Motor neuron (in vitro differentiated cells): ENCODE measurements around the gene PGS1. TPM values are rescaled to one million over a fixed set of nuclear protein-coding genes. Genes with fewer than 3 reads are reported as not detected.
A peak's percentile ranks its signal among the peaks of the same experiment; 100 is the strongest.
"Not testable (repeated sequence)": the region's sequence is repeated elsewhere in the genome, so short reads cannot be mapped to it uniquely, and the experiment has no call there.

ENCODE experiments used
- ATAC-seq, 8 experiments: fragments of 200-7000 bp; cut with Tn5 transposase; replicated peaks in 6 of 8; 2 replicates each; pipeline ENCODE4 v1.8.0; 2021; ENCODE audit warnings: mild to moderate bottlenecking in 8 of 8, moderate library complexity in 8 of 8
- H3K27ac ChIP-seq, 2 donors: fragments of 250-450 bp; sonication (Bioruptor Pico); 2 replicates each; pipeline ENCODE4 v1.9.0; 2021; ENCODE audit warnings: antibody characterized with exemption in 2 of 2, mild to moderate bottlenecking in 2 of 2, moderate library complexity in 1 of 2
- H3K4me1 ChIP-seq, 2 donors: fragments of 250-450 bp; sonication (Bioruptor Pico); replicated peaks in 1 of 2; 2 replicates each; pipeline ENCODE4 v1.6.1; 2021; ENCODE audit warnings: antibody characterized with exemption in 2 of 2, mild to moderate bottlenecking in 2 of 2, moderate library complexity in 1 of 2
- H3K4me3 ChIP-seq, 5 donors: fragments of 250-450 bp; sonication (Bioruptor Pico); 2 replicates each; pipeline ENCODE4 v1.9.0; 2021; ENCODE audit warnings: antibody characterized with exemption in 5 of 5, mild to moderate bottlenecking in 5 of 5, moderate library complexity in 4 of 5
- WGBS, 10 experiments: fragments of 450-650 bp; shearing (Covaris generic); methylation state at CpG; one replicate each; pipeline ENCODE4 v1.0.0; 2022; 5-methylcytosine and 5-hydroxymethylcytosine counted together
- in situ Hi-C, 9 experiments: fragments of 400-800 bp; cut with MboI; loops; one replicate each; pipeline ENCODE4 v1.15.0; 2021; ENCODE audit warnings: low sequenced_read_pairs in 9 of 9, low pct_unique_long_range_greater_than_20kb in 2 of 9; ENCODE audit not compliant: unreplicated experiment in 9 of 9
- total RNA-seq, 8 experiments: library from RNA; unstranded; fragments of 300-600 nt; gene quantifications; 2 replicates each; pipeline versions ENCODE4 v1.2.3 to v1.2.4, GENCODE V29; 2022

PGS1 gene, protein sequence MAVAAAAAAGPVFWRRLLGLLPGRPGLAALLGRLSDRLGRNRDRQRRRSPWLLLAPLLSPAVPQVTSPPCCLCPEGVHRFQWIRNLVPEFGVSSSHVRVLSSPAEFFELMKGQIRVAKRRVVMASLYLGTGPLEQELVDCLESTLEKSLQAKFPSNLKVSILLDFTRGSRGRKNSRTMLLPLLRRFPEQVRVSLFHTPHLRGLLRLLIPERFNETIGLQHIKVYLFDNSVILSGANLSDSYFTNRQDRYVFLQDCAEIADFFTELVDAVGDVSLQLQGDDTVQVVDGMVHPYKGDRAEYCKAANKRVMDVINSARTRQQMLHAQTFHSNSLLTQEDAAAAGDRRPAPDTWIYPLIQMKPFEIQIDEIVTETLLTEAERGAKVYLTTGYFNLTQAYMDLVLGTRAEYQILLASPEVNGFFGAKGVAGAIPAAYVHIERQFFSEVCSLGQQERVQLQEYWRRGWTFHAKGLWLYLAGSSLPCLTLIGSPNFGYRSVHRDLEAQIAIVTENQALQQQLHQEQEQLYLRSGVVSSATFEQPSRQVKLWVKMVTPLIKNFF
- 10 to 100 TPM; 15.0 to 43.8 (median 22.0) TPM for total RNA-seq

DNA sequence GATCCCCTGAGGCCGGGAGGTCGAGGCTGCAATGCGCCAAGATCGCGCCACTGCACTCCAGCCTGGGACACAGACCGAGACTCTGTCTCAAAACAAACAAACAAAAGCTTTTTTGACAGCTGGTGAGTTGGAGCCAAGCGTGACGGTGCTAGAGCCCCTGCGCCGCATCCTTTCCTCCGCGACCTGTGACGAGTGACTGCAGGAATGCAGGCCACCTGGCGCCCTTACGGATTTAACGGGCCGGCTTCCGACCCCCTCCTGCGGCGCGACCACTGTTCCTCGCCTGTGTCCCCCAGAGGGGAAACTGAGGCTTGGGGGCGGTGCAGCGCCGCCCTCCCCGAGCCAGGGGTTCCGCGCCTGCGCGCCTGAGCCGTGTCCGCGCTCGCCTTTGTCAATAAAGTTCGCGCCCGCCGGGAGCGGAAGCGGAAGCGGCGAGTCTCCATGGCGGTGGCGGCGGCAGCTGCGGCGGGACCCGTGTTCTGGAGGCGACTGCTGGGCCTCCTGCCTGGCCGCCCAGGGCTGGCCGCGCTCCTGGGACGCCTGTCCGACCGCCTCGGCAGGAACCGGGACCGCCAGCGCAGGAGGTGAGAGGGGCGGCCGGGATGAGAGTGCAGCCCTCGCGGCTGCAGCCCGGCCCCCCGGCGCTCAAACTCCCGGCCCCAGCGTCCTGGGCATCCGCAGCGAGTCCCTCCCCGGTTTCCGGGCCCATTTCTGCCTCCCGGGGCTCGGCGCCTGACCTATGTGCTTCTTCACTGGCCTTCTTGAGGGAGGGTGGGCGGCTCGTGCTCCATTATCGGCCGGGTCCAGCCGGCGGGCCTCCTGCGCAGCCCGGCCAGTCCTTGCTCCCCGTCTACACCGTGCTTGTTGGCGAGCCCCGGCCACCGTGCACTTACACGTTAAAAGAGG lies at the start of gene PGS1:
PGS1 (plus strand) TSS at position 425 of the 906 bp plus-strand sequence; CDS start at position 442, 17 bp downstream.
- peaks cover 20 to 21% of the 10 kb centered on the region in 2 donors for H3K4me1 ChIP-seq

DNA sequence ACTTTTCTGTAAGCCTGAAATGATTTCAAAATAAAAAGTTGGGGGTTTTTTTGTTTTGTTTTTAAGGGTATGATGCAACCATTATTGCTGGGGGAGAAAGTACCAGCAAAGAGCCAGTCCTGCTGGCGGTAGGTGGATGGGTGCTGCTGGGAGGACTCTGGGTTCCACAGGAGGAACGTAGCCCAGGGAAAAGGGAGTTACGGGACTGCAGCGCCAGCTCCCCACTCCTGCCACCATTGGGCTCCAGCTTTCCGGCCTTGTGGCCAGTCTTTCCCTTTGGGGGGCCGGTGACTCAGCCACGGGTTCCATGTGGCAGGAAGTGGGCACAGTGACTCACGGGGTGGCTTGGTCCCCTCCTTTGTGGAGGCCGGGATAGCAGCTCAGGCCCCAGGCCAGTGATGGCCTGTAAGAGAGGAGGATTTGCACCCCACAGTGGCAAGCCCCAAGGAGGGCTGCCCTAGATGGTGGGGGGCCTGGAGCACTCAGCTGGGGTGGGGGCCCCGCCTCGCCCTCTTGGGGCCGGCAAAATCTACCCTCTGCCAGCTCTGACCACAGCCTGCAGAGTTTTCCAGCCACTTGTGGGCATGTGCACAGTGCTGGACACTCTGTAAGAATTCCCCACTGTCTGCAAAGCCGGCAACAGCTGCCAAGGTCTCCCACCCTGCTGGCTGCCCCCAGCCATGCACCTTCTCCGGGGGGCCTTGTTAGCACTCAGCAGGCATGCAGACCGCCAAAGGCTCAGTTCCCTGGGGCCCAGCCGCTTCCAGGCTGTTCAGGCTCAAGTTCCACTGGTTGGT lies 49.0 kb upstream of the PGS1 start:
- Histone ChIP-seq H3K27ac (no peak overlapping the region), H3K4me3 (no peak overlapping the region), H3K4me1 (peaks cover 8 to 13% of the 10 kb centered on the region in 2 donors)
- WGBS, 10 experiments = 65 to 100% (median 90%) methylated on average over 1 to 7 of the region's 16 CpGs; no CpG with 5 or more reads in 3 of the 10 experiments
- peak in 1 of 8 experiments; percentile 12 for ATAC-seq
- in situ Hi-C loops = no loop called here

More for the DNA sequence above, at the start of gene PGS1:
- Histone ChIP-seq H3K4me3 (peak within 1 kb of the TSS; percentile 75 to 99 (median 94)), H3K27ac (peak within 1 kb of the TSS; percentile 70 to 88)
- in situ Hi-C loops = no loop called here
- peak; percentile 39 to 88 (median 85) for ATAC-seq
- 0 to 19% (median 2%) methylated on average over 1 to 16 of the region's 89 CpGs; no CpG with 5 or more reads in 2 of the 10 experiments for WGBS, 10 experiments

DNA sequence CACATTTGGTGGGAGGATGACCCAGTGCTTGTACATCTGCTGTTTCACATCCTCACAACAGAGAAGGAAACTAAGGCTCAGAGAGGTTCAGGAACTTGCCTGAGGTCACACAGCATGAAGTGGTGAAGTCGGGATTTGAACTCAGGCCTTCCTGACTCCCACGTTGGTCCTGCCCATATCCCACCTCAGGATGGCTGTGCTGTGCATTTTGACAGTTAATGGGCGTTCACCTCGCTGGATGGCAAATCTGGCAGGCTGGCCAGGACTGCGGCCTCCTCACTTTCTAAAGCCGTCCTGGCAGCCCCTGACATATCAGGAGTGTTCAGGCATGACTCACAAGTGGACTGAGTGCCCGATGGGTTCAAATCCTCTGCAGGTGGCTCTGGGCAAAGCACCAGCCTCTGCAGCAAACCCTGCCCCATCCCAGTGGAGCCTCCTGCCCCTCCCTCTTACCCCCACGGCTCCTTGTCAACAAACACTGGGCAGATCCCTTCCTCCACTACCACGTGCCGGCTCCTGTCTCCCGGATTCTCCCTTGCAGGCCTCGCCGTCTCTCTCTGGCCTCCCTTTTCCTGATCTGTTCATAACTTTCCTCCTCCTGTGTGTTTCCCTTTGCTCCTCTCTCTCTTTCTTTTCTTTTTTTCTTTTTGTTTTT lies 47.8 kb upstream of the PGS1 start:
- H3K4me1 ChIP-seq = peaks cover 0 to 3% of the 10 kb centered on the region in 2 donors
- 31 to 100% (median 78%) methylated on average over 3 to 6 of the region's 13 CpGs; no CpG with 5 or more reads in 2 of the 10 experiments for WGBS, 10 experiments
- ATAC-seq = peak in 4 of 8 experiments; percentile 14 to 34 (median 24)
- no peak overlapping the region for H3K27ac ChIP-seq
- no peak overlapping the region for H3K4me3 ChIP-seq
- in situ Hi-C loops = no loop called here

DNA sequence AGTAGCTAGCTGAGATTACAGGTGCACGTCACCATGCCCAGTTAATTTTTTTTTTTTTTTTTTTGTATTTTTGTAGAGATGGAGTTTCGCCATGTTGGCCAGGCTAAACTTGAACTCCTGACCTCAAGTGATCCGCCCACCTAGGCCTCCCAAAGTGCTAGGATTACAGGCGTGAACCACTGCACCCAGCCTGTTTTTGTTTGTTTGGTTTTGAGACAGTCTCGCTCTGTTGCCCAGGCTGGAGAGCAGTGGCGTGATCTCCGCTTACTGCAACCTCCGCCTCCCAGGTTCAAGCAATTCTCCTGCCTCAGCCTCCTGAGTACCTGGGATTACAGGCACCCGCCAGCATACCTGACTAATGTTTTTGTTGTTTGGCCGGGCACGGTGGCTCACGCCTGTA lies 47.1 kb upstream of the PGS1 start:
- in situ Hi-C loops, H3K27ac ChIP-seq, ATAC-seq, H3K4me1 ChIP-seq, H3K4me3 ChIP-seq: not testable (repeated sequence)
- 25 to 91% (median 78%) methylated on average over 1 to 10 of the region's 12 CpGs for WGBS, 10 experiments

DNA sequence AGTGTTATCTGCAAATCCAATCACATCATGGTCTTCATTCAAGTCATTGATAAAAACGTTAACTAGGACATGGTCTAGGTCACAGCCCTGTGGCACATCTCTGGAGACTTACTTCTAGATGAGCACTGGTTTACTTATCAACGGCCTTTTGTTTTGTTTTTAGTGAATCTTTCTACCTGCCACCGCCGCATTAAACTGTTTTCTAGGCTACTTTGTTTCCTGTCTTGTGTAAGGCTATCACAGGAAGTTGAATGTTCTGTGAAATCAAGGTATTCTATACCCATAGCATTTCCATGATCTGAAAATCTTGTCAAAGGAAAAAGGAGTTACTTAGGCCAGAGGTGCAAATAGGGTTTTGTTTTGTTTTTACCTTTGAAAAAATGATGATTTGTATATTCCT lies 45.5 kb upstream of the PGS1 start:
- no peaks in the 10 kb centered on the region for H3K4me1 ChIP-seq
- in situ Hi-C loops = no loop called here
- H3K4me3 ChIP-seq = no peak overlapping the region
- WGBS, 10 experiments = 17 to 100% (median 86%) methylated on average over 1 to 4 of the region's 4 CpGs; no CpG with 5 or more reads in 1 of the 10 experiments
- no peak for ATAC-seq
- H3K27ac ChIP-seq = no peak overlapping the region

DNA sequence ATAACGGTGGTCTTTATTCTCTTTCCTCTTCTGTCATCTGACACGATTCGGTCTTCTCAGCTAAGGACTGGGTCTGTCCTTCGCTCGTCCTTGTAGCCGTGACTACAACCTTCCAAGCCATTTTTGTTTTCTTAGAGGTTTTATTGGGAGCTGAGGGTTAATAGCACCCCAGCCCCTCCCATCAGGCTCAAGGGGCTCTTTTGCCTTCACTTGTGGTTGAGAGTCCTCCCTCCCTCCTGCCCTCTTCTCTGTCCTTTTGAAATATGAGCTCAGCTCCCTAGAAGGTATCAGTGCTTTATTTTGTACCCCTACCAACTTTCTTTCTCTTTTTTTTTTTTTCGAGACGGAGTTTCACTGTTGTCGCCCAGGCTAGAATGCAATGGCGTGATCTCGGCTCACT lies 43.2 kb upstream of the PGS1 start:
- ATAC-seq = no peak
- Histone ChIP-seq H3K4me1 (peaks cover 0 to 7% of the 10 kb centered on the region in 2 donors), H3K4me3 (no peak overlapping the region), H3K27ac (no peak overlapping the region)
- in situ Hi-C loops = no loop called here
- 55 to 100% (median 83%) methylated on average over 2 to 10 of the region's 11 CpGs for WGBS, 10 experiments

DNA sequence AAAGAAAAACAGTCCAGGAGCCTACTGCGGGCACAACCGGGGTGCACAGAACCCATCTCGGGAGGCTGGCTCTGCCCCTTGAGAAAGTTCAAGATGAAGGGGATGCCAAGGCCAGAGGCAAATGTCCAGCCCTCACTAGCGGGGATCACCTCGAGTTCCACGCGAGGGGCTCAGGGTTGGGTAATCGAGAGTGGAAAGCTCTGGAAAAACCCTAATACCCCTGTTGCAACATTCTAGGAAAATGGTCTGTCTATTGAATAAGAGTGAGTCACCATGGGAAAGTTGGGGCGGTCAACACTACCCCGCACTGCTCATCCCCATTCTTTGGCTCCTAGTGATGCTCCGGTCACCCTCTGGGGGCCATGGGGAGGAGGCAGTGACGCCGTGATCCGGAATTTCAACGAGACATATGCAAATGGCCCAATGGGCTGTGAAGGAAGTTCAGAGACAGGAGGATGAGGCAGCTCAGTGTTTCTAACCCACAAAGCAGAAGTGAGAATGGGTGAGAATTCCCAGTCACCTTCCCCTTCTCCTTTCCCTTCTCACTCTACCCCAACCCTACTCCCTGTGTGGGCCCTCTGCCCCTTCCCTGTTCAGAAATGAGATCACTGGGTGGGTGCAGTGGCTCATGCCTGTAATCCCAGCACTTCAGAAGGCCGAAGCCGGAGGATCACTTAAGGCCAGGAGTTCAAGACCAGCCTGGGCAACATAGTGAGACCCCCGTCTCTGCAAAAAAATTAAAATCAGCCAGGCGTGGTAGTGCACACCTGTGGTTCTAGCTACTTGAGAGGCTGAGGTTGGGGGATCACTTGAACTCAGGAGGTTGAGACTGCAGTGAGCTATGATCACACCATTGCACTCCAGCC lies 41.0 kb upstream of the PGS1 start:
- peak in 2 of 8 experiments; percentile 2 to 37 for ATAC-seq
- in situ Hi-C loops = no loop called here
- 10 to 92% (median 75%) methylated on average over 1 to 12 of the region's 19 CpGs; no CpG with 5 or more reads in 1 of the 10 experiments for WGBS, 10 experiments
- no peak overlapping the region for H3K27ac ChIP-seq
- no peak overlapping the region for H3K4me3 ChIP-seq
- peaks cover 0 to 16% of the 10 kb centered on the region in 2 donors for H3K4me1 ChIP-seq

DNA sequence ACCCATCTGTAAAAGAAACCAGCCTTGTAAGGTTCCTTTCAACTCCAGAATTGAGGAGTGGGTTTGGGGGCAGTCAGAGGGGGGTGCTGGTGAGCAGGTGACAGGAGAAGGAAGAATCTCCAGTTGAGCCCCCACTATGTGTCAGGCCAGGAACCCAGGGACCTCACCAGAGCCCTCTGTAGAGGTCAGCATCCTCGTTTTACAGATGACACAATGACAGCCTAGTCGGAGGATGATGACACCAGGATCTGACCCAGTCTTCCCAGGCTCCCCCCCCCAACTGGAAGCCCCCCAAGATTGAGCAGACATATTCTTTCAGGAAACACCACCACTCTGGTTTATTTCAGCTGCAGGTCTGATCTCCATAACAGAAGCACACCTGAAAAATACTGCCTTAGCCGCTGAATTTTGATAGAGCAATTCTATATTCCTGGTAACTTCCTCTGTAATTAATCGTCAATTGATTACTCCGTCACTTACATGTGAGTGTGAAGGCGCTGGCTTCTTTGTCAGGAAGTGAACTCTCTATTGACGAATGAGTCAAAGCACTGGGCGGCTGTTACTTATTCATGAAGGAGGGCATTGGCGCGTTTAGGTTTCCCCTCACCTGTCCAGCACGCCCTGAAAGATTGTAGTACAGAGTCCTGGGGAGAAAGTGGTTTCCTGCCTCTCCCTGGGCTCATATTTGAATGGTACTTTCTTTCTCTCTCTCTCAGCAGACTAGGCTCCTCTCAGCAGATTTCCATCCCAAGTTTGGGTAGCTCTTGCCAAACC lies 39.8 kb upstream of the PGS1 start:
- in situ Hi-C loops = no loop called here
- H3K4me3 ChIP-seq = no peak overlapping the region
- WGBS, 10 experiments = 24 to 86% (median 68%) methylated on average over 1 to 7 of the region's 11 CpGs; no CpG with 5 or more reads in 2 of the 10 experiments
- peaks cover 0 to 26% of the 10 kb centered on the region in 2 donors for H3K4me1 ChIP-seq
- ATAC-seq = no peak
- H3K27ac ChIP-seq = no peak overlapping the region

DNA sequence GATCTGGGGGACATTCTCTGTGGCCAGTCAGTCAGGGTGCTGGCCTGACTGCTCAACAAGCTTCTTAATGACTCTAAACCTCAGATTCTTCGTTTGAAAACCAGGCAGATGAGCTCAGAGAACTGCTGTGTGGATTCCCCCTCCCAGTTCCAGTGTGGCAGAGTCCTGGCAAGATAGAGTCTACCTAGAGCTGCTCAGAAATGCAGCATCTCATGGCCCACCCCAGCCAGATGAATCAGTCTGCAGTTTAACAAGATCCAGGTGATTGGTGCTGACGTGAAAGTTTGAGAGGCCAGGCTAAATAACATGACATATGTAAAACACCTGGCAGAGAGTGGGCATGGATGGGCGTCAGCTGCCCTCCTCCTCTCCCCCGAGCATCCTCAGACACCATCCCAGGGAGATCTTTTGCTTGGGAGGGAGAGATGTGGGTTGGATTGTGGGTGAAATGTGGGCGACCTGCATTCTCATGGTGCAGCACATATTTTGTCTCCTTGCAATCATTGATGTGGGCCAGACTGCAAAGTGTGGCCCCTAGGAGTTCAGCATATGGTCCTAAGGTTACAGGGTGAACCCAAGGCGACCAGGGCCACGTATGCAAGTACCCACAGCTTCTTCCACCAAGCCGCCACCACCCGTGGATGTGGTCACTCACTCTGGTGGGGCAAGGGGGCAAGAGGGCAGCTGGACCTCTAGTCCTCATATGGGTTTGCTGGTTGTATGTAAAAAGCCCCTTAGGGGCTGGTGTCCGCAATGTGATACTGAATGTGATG lies 38.1 kb upstream of the PGS1 start:
- H3K4me1 ChIP-seq = peaks cover 0 to 26% of the 10 kb centered on the region in 2 donors
- in situ Hi-C loops = no loop called here
- no peak overlapping the region for H3K27ac ChIP-seq
- H3K4me3 ChIP-seq = no peak overlapping the region
- no peak for ATAC-seq
- 17 to 88% (median 60%) methylated on average over 1 to 9 of the region's 10 CpGs; no CpG with 5 or more reads in 3 of the 10 experiments for WGBS, 10 experiments
